ENCODE measurements around the gene CTSZ. TPM values are rescaled to one million over a fixed set of nuclear protein-coding genes. Genes with fewer than 3 reads are reported as not detected.

The CTSZ gene
- total and polyA plus RNA-seq, 2 donors (not counting 1 experiment from before 2014, with no cell fraction given), result 285 to 319 TPM

- Histone ChIP-seq H3K4me1 (ENCODE audit: control insufficient read depth in 2 of 2, insufficient read depth in 2 of 2, low read length in 2 of 2) (peaks cover 20 to 24% of the 10 kb centered on the region in 2 donors), H3K36me3 (replicated peaks in 1 of 2; ENCODE audit: control extremely low read depth in 1 of 2, control insufficient read depth in 1 of 2, extremely low read depth in 1 of 2, insufficient read depth in 2 of 2, low read length in 1 of 2) (no peaks in the 10 kb centered on the region), H3K79me2 (ENCODE audit: control insufficient read depth, insufficient read depth, low read length) (peaks cover 37% of the 10 kb centered on the region), H4K20me1 (ENCODE audit: control insufficient read depth, insufficient read depth, low read length, poor library complexity, severe bottlenecking) (no peaks in the 10 kb centered on the region), H3K9me3 (ENCODE audit: control extremely low read depth in 1 of 3, control insufficient read depth in 2 of 3, insufficient read depth in 1 of 3, low read length in 2 of 3) (no peaks in the 10 kb centered on the region), H3K9ac (ENCODE audit: low read length) (no peak overlapping the region), H3K27ac (ENCODE audit: low read length in 2 of 2) (peak overlapping the region; percentile 14 to 35), H3K4me3 (ENCODE audit: control extremely low read depth in 1 of 5, extremely low read depth in 1 of 5, insufficient read depth in 1 of 5, low read depth in 2 of 5, low read length in 4 of 5) (peak overlapping the region in 1 of 5 experiments; percentile 2), H3K4me2 (replicated peaks; ENCODE audit: low read depth, low read length, poor library complexity, severe bottlenecking) (peak overlapping the region; percentile 54), H3K27me3 (replicated peaks in 1 of 4; ENCODE audit: control extremely low read depth in 1 of 4, control insufficient read depth in 3 of 4, insufficient read depth in 4 of 4, low read length in 3 of 4) (no peaks in the 10 kb centered on the region), H2AFZ (ENCODE audit: insufficient read depth, low read depth, low read length, poor library complexity, severe bottlenecking) (peak overlapping the region; percentile 3)
- DNase-seq (peak; percentile 61), ATAC-seq (ENCODE audit: low read depth) (peak; percentile 67)
- ChIA-PET POLR2A (interaction anchor here (1.5 to 2.3 kb wide), 2 partner anchors 11 to 15 kb away, joined by 8 to 10 read pairs; partner anchors contain the start of gene ATP5F1E), CTCF (interaction anchor here (1.2 kb wide), 1 partner anchor 9 kb away, joined by 3 read pairs; no protein-coding TSS in a partner anchor)
- no peaks in the 10 kb centered on the region for H3K27me3 Mint-ChIP-seq
- no peaks in the 10 kb centered on the region for H3K9me3 Mint-ChIP-seq (ENCODE audit: insufficient read depth)
- intact Hi-C loops (cut with micrococcal nuclease), result loop anchor here (1.0 to 2.0 kb wide), 2 partner anchors 10 to 16 kb away; partner anchors contain the start of genes ATP5F1E and CTSZ
- H3K4me1 Mint-ChIP-seq, result peaks cover 37% of the 10 kb centered on the region
- 0% methylated on average over 1 of the region's 4 CpGs for WGBS (ENCODE audit: insufficient coverage)
- peak overlapping the region; percentile 86 for H3K27ac Mint-ChIP-seq
- TF ChIP-seq EZH2 (IDR thresholded peaks at IDR 0.05; ENCODE audit: borderline replicate concordance, insufficient read depth, low read depth, low read length, poor library complexity, severe bottlenecking), result no peak
- no peak for TF ChIP-seq CTCF (IDR thresholded peaks at IDR 0.05)
- peak overlapping the region; percentile 76 for H3K4me3 Mint-ChIP-seq
These were observed 9.9 kb upstream of the CTSZ start for GRCh38 chr20:59016795-59017492.
